NCI-H2227 (cell line): ENCODE measurements around the gene ALOX12B.
"Not testable (repeated sequence)": the region's sequence is repeated elsewhere in the genome, so short reads cannot be mapped to it uniquely, and the experiment has no call there.

ENCODE experiments used
- DNase-seq: peaks from one replicate; lab custom pipeline; 2025; ENCODE audit not compliant: unreplicated experiment; lab: John Stamatoyannopoulos, UW

ALOX12B gene

GRCh38 chr17:8089728-8090127 lies 2.2 kb upstream of the ALOX12B start:
- DNase-seq: no peak

- no peak for DNase-seq
These were observed 375 bp upstream of the ALOX12B start for GRCh38 chr17:8087952-8088230.

- DNase-seq: no peak
These were observed 3.3 kb downstream of the ALOX12B start for GRCh38 chr17:8084250-8084649.

- DNase-seq: no peak
These were observed 5.2 kb downstream of the ALOX12B start for GRCh38 chr17:8082292-8082691.

- DNase-seq: no peak
These were observed 5.6 kb downstream of the ALOX12B start for GRCh38 chr17:8081876-8082275.

GRCh38 chr17:8080799-8081219 lies 6.7 kb downstream of the ALOX12B start:
- no peak for DNase-seq

GRCh38 chr17:8080208-8080798 lies 7.2 kb downstream of the ALOX12B start:
- DNase-seq: no peak

GRCh38 chr17:8079291-8080207 lies 8.0 kb downstream of the ALOX12B start:
- DNase-seq: peak; percentile 85

GRCh38 chr17:8077939-8078338 lies 9.6 kb downstream of the ALOX12B start:
- not testable (repeated sequence) for DNase-seq

GRCh38 chr17:8076502-8077266 lies 10.8 kb downstream of the ALOX12B start:
- DNase-seq: no peak

GRCh38 chr17:8075574-8076342 lies 11.8 kb downstream of the ALOX12B start:
- no peak for DNase-seq

- no peak for DNase-seq
These were observed 12.4 kb downstream of the ALOX12B start for GRCh38 chr17:8075081-8075480.

- no peak for DNase-seq
These were observed 13.0 kb downstream of the ALOX12B start for GRCh38 chr17:8074554-8074953.

GRCh38 chr17:8073627-8074484 lies 13.7 kb downstream of the ALOX12B start:
- DNase-seq: peak; percentile 65

GRCh38 chr17:8072729-8073461 lies 14.6 kb downstream of the ALOX12B start:
- DNase-seq: no peak

- DNase-seq: no peak
These were observed 15.2 kb downstream of the ALOX12B start for GRCh38 chr17:8072341-8072728.

GRCh38 chr17:8071496-8071895 lies 16.0 kb downstream of the ALOX12B start:
- DNase-seq: no peak

GRCh38 chr17:8069587-8069860 lies 18.0 kb downstream of the ALOX12B start:
- no peak for DNase-seq

- no peak for DNase-seq
These were observed 18.6 kb downstream of the ALOX12B start for GRCh38 chr17:8068736-8069586.
